ENCODE results near the gene ENAH.

The ENAH gene

GRCh38 chr1:225445639-225446594, 207.0 kb downstream of the ENAH start:
- Histone ChIP-seq H3K4me1 (ENCODE audit: low read length) (peaks cover 34% of the 10 kb centered on the region), H3K79me2 (ENCODE audit: low read length) (no peaks in the 10 kb centered on the region), H3K27ac (ENCODE audit: low read length) (peak overlapping the region; percentile 69), H3K9me3 (ENCODE audit: insufficient read depth, low read length) (no peaks in the 10 kb centered on the region), H3K4me3 (ENCODE audit: low read length) (peak overlapping the region; percentile 71), H3K36me3 (replicated peaks; ENCODE audit: low read depth, low read length) (no peaks in the 10 kb centered on the region), H3K9ac (ENCODE audit: low read length) (no peak overlapping the region; the same call in 1 of the 2 replicates), H3K4me2 (ENCODE audit: low read length) (peak overlapping the region; percentile 87), H3K27me3 (ENCODE audit: low read depth, low read length) (peaks cover 3% of the 10 kb centered on the region; the same call in 1 of the 2 replicates), H2AFZ (ENCODE audit: low read depth, low read length) (peak overlapping the region; percentile 99), H4K20me1 (ENCODE audit: insufficient read depth, low read length) (no peaks in the 10 kb centered on the region)
- TF ChIP-seq EZH2phosphoT487 (IDR thresholded peaks at IDR 0.05; ENCODE audit: low read depth) (no peak), CTCF (IDR thresholded peaks at IDR 0.05; ENCODE audit: low read depth, low read length) (no peak)

- Histone ChIP-seq H3K4me1 (ENCODE audit: low read length) (peaks cover 46% of the 10 kb centered on the region), H3K36me3 (replicated peaks; ENCODE audit: low read depth, low read length) (no peaks in the 10 kb centered on the region), H3K27ac (ENCODE audit: low read length) (peak overlapping the region; percentile 18), H3K4me2 (ENCODE audit: low read length) (peak overlapping the region; percentile 71), H4K20me1 (ENCODE audit: insufficient read depth, low read length) (no peaks in the 10 kb centered on the region), H3K27me3 (ENCODE audit: low read depth, low read length) (no peaks in the 10 kb centered on the region), H3K79me2 (ENCODE audit: low read length) (no peaks in the 10 kb centered on the region), H3K4me3 (ENCODE audit: low read length) (peak overlapping the region; percentile 46), H3K9ac (ENCODE audit: low read length) (peak overlapping the region; percentile 47), H3K9me3 (ENCODE audit: insufficient read depth, low read length) (no peaks in the 10 kb centered on the region), H2AFZ (ENCODE audit: low read depth, low read length) (peak overlapping the region; percentile 97)
- TF ChIP-seq CTCF (IDR thresholded peaks at IDR 0.05; ENCODE audit: low read depth, low read length) (no peak), EZH2phosphoT487 (IDR thresholded peaks at IDR 0.05; ENCODE audit: low read depth) (no peak)
These were observed 210.8 kb downstream of the ENAH start for GRCh38 chr1:225442123-225442505.

- no peaks in the 10 kb centered on the region for H3K36me3 ChIP-seq (replicated peaks; ENCODE audit: low read depth, low read length)
- H2AFZ ChIP-seq (ENCODE audit: low read depth, low read length): peak overlapping the region; percentile 97
- TF ChIP-seq CTCF (IDR thresholded peaks at IDR 0.05; ENCODE audit: low read depth, low read length): peak; percentile 92
- TF ChIP-seq EZH2phosphoT487 (IDR thresholded peaks at IDR 0.05; ENCODE audit: low read depth): no peak
- H3K27me3 ChIP-seq (ENCODE audit: low read depth, low read length): no peaks in the 10 kb centered on the region
- H4K20me1 ChIP-seq (ENCODE audit: insufficient read depth, low read length): no peaks in the 10 kb centered on the region
- peak overlapping the region; percentile 46 for H3K4me3 ChIP-seq (ENCODE audit: low read length)
- H3K9me3 ChIP-seq (ENCODE audit: insufficient read depth, low read length): no peaks in the 10 kb centered on the region
- H3K79me2 ChIP-seq (ENCODE audit: low read length): no peaks in the 10 kb centered on the region
- H3K27ac ChIP-seq (ENCODE audit: low read length): peak overlapping the region; percentile 18
- peaks cover 50% of the 10 kb centered on the region for H3K4me1 ChIP-seq (ENCODE audit: low read length)
- peak overlapping the region; percentile 71 for H3K4me2 ChIP-seq (ENCODE audit: low read length)
- peak overlapping the region; percentile 47 for H3K9ac ChIP-seq (ENCODE audit: low read length)
These were observed 211.4 kb downstream of the ENAH start for GRCh38 chr1:225441314-225442122.
